Measurements from ENCODE around the gene GABBR2. TPM values are rescaled to one million over a fixed set of nuclear protein-coding genes. Genes with fewer than 3 reads are reported as not detected.

Gene GABBR2
- total RNA-seq, 1 donor from 2014 or later = not detected

DNA sequence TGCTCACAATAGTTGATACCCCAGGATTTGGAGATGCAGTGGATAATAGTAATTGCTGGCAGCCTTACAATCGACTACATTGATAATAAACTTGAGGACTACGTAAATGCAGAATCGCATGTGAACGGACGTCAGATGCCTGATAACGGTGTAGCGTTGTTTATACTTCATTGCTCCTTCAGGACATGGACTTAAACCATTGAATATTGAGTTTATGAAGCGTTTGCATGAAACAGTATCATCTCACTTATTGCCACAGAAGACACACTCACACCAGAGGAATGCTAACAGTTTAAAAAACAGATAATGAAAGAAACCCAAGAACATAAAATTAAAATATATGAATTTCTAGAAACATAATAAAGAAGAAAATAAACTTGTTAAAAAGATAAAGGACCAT is 101.6 kb downstream of the GABBR2 start:
- DNase-seq (ENCODE audit: low read depth) = no peak
- Histone ChIP-seq H3K4me3 (ENCODE audit: low read depth, low read length) (no peak overlapping the region), H3K27me3 (ENCODE audit: control insufficient read depth, insufficient read depth, low read length) (no peaks in the 10 kb centered on the region), H3K36me3 (ENCODE audit: control insufficient read depth, insufficient read depth, low read length) (no peaks in the 10 kb centered on the region)
- FAIRE-seq = no peak
- TF ChIP-seq, protein P1, sequence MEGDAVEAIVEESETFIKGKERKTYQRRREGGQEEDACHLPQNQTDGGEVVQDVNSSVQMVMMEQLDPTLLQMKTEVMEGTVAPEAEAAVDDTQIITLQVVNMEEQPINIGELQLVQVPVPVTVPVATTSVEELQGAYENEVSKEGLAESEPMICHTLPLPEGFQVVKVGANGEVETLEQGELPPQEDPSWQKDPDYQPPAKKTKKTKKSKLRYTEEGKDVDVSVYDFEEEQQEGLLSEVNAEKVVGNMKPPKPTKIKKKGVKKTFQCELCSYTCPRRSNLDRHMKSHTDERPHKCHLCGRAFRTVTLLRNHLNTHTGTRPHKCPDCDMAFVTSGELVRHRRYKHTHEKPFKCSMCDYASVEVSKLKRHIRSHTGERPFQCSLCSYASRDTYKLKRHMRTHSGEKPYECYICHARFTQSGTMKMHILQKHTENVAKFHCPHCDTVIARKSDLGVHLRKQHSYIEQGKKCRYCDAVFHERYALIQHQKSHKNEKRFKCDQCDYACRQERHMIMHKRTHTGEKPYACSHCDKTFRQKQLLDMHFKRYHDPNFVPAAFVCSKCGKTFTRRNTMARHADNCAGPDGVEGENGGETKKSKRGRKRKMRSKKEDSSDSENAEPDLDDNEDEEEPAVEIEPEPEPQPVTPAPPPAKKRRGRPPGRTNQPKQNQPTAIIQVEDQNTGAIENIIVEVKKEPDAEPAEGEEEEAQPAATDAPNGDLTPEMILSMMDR (IDR thresholded peaks at IDR 0.05; ENCODE audit: insufficient read depth, low read length, severe bottlenecking) = no peak

DNA sequence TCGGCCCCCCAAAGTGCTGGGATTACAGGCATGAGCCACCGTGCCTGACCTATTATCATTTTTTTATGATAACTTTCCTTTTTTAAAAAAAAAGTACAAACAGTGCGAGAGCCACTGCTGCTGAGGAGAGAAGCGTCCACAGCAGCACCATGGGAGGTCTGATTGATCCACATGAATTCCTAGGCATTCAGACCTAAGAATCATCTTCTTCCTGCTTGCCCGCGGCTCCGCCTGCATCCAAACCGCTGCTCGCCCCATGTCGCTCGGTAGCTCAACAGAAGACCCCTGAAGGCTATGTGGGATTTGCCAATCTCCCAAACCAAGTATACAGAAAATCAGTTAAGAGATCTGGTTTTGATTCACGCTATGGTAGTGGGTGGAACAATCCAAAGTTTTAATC is 102.0 kb downstream of the GABBR2 start:
- no peak for DNase-seq (ENCODE audit: low read depth)
- no peaks in the 10 kb centered on the region for H3K36me3 ChIP-seq (ENCODE audit: control insufficient read depth, insufficient read depth, low read length)
- TF ChIP-seq, protein P1 (IDR thresholded peaks at IDR 0.05; ENCODE audit: insufficient read depth, low read length, severe bottlenecking) = no peak
- H3K4me3 ChIP-seq (ENCODE audit: low read depth, low read length) = no peak overlapping the region
- no peaks in the 10 kb centered on the region for H3K27me3 ChIP-seq (ENCODE audit: control insufficient read depth, insufficient read depth, low read length)
- FAIRE-seq = no peak

DNA sequence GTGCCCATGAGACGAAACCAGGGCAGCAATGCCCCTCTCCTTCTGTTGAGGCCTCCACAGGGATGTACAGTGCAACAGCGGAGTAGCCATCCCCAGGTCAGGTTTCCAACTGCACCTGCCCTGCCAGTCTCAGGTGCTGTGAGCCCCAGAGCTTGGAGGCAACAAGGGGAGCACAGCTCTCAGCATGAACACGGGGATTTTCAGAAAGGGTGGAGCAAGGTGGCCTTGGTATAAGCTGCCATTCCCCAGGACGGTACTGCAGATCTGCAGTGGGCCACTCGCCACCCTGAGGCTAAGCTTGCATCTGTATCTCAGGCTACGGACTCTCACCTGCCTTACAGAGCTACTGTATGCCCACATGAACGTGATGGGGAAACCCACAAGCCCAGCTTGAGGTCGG is 103.6 kb downstream of the GABBR2 start:
- no peak for FAIRE-seq
- no peaks in the 10 kb centered on the region for H3K36me3 ChIP-seq (ENCODE audit: control insufficient read depth, insufficient read depth, low read length)
- no peak overlapping the region for H3K4me3 ChIP-seq (ENCODE audit: low read depth, low read length)

DNA sequence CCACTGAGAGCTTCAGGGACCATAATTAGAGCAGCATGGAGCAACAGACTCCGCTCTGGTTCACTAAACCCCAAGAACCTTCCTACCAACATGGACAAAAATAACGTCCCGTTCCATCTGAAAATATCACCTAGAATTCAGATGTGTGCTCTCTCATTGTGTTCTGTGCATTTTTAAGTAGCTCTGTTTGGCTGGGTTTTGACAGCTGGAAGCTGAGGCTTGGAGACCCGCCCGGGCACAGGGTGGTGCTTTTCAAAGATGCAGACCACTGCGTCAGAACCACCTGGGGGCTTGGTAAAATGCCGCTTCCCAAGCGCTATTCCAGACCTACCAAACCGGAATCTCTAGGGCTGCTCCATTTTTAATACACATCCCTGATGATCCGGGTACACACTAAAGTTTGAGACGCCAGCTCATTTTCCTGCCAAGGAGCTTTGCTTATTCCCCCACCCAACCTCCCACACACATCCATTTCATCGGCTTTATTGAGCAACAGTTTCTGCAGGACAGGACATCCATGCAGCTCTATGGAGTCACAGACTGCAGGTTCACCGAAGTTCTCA is 104.8 kb downstream of the GABBR2 start:
- no peak for DNase-seq (ENCODE audit: low read depth)
- Histone ChIP-seq H3K36me3 (ENCODE audit: control insufficient read depth, insufficient read depth, low read length) (no peaks in the 10 kb centered on the region), H3K27me3 (ENCODE audit: control insufficient read depth, insufficient read depth, low read length) (no peaks in the 10 kb centered on the region), H3K4me3 (ENCODE audit: low read depth, low read length) (no peak overlapping the region)
- TF ChIP-seq, protein P1 (IDR thresholded peaks at IDR 0.05; ENCODE audit: insufficient read depth, low read length, severe bottlenecking) = no peak
- FAIRE-seq = no peak

More for the DNA sequence above, 103.6 kb downstream of the GABBR2 start:
- no peaks in the 10 kb centered on the region for H3K27me3 ChIP-seq (ENCODE audit: control insufficient read depth, insufficient read depth, low read length)
- TF ChIP-seq, protein P1 (IDR thresholded peaks at IDR 0.05; ENCODE audit: insufficient read depth, low read length, severe bottlenecking) = no peak
- DNase-seq (ENCODE audit: low read depth) = no peak

DNA sequence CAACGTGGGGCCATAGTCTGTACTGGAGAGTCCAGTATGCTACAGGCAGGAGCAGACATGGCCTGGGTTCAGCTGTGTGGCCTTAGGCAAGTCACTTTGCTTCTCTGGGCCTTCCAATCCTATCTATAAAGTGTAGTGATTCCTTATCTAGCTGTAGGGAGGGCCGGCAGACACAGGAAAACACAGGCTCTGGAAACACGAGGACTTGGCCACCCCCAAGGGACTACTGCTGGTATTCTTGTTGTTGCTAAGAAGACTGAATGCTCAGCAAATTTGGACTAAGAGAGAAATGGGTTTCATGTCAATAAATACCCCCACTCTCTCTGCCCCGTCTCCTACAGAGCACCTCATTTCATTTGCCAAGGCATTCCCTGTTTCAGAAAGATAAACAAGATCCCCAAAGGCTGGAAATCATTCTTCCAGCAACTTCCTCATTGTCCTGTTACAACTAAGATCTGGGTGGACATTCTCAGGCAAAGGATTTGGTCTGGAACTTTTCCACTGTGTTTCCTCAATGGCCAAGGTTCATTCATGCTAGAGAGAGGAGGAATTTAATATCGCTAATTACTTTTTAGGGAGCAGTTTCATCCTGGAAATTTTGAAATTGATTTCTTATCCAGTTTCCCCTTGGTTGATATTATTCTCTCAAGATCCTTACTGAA is 105.8 kb downstream of the GABBR2 start:
- Histone ChIP-seq H3K36me3 (ENCODE audit: control insufficient read depth, insufficient read depth, low read length) (no peaks in the 10 kb centered on the region), H3K4me3 (ENCODE audit: low read depth, low read length) (no peak overlapping the region), H3K27me3 (ENCODE audit: control insufficient read depth, insufficient read depth, low read length) (no peaks in the 10 kb centered on the region)
- TF ChIP-seq, protein P1 (IDR thresholded peaks at IDR 0.05; ENCODE audit: insufficient read depth, low read length, severe bottlenecking) = no peak
- no peak for FAIRE-seq
- no peak for DNase-seq (ENCODE audit: low read depth)

DNA sequence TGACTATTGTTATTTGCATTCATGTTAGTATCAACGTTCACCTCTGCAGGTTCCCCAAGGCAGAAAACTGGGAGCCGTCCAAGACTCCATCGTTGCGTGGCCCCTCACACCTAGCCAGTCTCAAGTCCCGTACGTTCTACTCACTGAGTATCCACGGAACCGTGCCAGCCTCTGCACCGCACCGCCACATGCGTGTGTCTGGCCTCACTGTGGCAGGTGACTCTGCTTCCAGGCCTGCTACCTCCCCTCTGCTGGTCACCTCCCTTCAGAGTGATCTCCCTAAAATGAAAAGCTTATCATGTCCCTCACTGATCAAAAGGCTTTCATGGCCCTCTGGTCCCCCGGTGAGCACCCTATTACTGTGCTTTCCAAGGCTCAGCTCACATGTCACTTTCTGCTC is 108.1 kb downstream of the GABBR2 start:
- DNase-seq (ENCODE audit: low read depth) = no peak
- TF ChIP-seq, protein P1 (IDR thresholded peaks at IDR 0.05; ENCODE audit: insufficient read depth, low read length, severe bottlenecking) = no peak
- H3K27me3 ChIP-seq (ENCODE audit: control insufficient read depth, insufficient read depth, low read length) = no peaks in the 10 kb centered on the region
- no peak for FAIRE-seq
- H3K4me3 ChIP-seq (ENCODE audit: low read depth, low read length) = no peak overlapping the region
- no peaks in the 10 kb centered on the region for H3K36me3 ChIP-seq (ENCODE audit: control insufficient read depth, insufficient read depth, low read length)

Measured in bronchial epithelial cell (primary cell).